ENCODE results near the gene TXN2.

DNA sequence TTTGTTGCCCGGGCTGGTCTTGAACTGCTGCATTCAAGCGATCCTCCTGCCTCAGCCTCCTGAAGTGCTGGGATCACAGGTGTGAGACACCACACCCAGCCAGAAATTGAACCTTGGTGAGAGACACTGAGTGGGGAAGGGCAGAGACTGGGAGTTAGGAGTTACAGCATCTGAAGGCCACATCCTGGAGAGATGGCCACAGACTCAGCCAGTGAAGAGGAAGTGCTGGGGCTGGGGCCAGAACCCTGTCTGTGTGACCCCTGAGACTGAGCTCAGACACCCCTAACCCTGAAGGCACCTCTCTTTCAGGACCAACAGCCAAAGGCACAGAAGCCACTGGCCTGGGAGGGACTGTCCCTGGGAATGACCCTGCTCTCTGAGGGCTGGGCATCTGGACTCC, 33.8 kb downstream of the TXN2 start:
- TF ChIP-seq, protein P1, sequence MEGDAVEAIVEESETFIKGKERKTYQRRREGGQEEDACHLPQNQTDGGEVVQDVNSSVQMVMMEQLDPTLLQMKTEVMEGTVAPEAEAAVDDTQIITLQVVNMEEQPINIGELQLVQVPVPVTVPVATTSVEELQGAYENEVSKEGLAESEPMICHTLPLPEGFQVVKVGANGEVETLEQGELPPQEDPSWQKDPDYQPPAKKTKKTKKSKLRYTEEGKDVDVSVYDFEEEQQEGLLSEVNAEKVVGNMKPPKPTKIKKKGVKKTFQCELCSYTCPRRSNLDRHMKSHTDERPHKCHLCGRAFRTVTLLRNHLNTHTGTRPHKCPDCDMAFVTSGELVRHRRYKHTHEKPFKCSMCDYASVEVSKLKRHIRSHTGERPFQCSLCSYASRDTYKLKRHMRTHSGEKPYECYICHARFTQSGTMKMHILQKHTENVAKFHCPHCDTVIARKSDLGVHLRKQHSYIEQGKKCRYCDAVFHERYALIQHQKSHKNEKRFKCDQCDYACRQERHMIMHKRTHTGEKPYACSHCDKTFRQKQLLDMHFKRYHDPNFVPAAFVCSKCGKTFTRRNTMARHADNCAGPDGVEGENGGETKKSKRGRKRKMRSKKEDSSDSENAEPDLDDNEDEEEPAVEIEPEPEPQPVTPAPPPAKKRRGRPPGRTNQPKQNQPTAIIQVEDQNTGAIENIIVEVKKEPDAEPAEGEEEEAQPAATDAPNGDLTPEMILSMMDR (conservative IDR thresholded peaks at IDR 0.05 in 1 of 2, IDR thresholded peaks at IDR 0.05 in 1 of 2; ENCODE audit: extremely low read depth in 1 of 2, insufficient read depth in 1 of 2, low read depth in 1 of 2, low read length in 2 of 2), result no peak
- no peak for TF ChIP-seq EZH2 (IDR thresholded peaks at IDR 0.05; ENCODE audit: borderline replicate concordance, low read length)
